SIG-M5 treated with dmso at 0.1 percent for 504 hours (cell line): ENCODE results near the gene DND1.
"Not testable (repeated sequence)": the region's sequence is repeated elsewhere in the genome, so short reads cannot be mapped to it uniquely, and the experiment has no call there.

ENCODE experiments used
- DNase-seq: peaks from one replicate; lab custom pipeline; 2025; ENCODE audit not compliant: unreplicated experiment; lab: John Stamatoyannopoulos, UW

DND1 gene

GRCh38 chr5:140631036-140631417, 42.3 kb downstream of the DND1 start:
- DNase-seq, result peak; percentile 94

- no peak for DNase-seq
These were observed 42.9 kb downstream of the DND1 start for GRCh38 chr5:140630292-140631035.

- DNase-seq, result no peak
These were observed 44.7 kb downstream of the DND1 start for GRCh38 chr5:140628711-140629110.

- DNase-seq, result no peak
These were observed 45.4 kb downstream of the DND1 start for GRCh38 chr5:140627972-140628371.

- not testable (repeated sequence) for DNase-seq
These were observed 48.5 kb downstream of the DND1 start for GRCh38 chr5:140624886-140625285.

GRCh38 chr5:140623061-140623460, 50.3 kb downstream of the DND1 start:
- not testable (repeated sequence) for DNase-seq

GRCh38 chr5:140622301-140622700, 51.1 kb downstream of the DND1 start:
- DNase-seq, result no peak
